DLD1 (cell line): Measurements from ENCODE around the gene TOP3B.

Source experiments
- in situ Hi-C: cut with HindIII; loops from 2 replicates; pipeline ENCODE4 v1.10.0; 2017; ENCODE audit warnings: low sequenced_read_pairs

Gene TOP3B

GRCh38 chr22:21947040-21948014, 35.3 kb downstream of the TOP3B start:
- in situ Hi-C loops: loop anchor here (25.0 kb wide), 3 partner anchors 90 to 235 kb away; no protein-coding TSS in a partner anchor

GRCh38 chr22:21946262-21946925, 36.2 kb downstream of the TOP3B start:
- in situ Hi-C loops: loop anchor here (25.0 kb wide), 3 partner anchors 91 to 234 kb away; no protein-coding TSS in a partner anchor

- in situ Hi-C loops: loop anchor here (25.0 kb wide), 3 partner anchors 92 to 233 kb away; no protein-coding TSS in a partner anchor
Observed at GRCh38 chr22:21945453-21946261, 36.9 kb downstream of the TOP3B start.

DNA sequence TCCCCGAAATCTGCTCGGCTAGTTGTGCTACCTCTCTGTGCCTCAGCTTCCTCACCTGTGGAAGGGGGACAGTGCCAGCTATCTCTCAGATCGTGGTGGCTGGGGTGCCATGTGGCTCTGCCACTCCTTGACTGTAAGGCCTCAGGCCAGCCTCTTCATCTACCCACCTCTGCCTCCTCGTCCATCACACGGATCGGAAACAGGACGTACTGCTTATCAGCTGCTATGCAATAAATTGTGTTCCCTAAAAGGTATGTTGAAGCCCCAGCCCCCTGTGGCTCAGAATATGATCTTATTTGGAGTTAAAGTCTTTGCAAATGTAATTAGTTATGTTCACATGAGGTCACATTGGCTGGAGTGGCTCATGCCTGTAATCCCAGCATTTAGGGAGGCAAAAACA, 37.7 kb downstream of the TOP3B start:
- in situ Hi-C loops: loop anchor here (25.0 kb wide), 3 partner anchors 92 to 233 kb away; no protein-coding TSS in a partner anchor

- in situ Hi-C loops: loop anchor here (25.0 kb wide), 3 partner anchors 93 to 232 kb away; no protein-coding TSS in a partner anchor
Observed at GRCh38 chr22:21943571-21944448, 38.8 kb downstream of the TOP3B start.

GRCh38 chr22:21942407-21943343, 39.9 kb downstream of the TOP3B start:
- in situ Hi-C loops: loop anchor here (25.0 kb wide), 3 partner anchors 95 to 230 kb away; no protein-coding TSS in a partner anchor

DNA sequence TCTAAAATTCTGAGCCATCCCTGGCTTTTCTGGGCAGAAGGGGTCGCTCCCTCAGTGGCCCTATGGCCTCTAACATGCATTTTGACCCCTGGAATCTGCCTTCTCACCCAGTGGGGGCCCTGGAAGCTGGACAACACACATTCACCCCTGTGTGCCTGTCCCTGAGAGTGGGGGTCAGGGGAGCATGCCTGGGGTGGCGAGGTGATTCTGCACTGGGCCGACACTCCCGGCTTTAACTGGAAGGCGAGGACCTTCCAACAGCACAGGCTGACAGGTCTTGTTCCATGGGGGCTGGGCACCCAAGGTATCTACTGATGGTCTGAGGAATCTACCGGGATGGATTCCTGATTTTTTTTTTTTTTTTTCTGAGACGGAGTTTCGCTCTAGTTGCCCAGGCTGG, 40.7 kb downstream of the TOP3B start:
- in situ Hi-C loops: loop anchor here (25.0 kb wide), 3 partner anchors 95 to 230 kb away; no protein-coding TSS in a partner anchor

DNA sequence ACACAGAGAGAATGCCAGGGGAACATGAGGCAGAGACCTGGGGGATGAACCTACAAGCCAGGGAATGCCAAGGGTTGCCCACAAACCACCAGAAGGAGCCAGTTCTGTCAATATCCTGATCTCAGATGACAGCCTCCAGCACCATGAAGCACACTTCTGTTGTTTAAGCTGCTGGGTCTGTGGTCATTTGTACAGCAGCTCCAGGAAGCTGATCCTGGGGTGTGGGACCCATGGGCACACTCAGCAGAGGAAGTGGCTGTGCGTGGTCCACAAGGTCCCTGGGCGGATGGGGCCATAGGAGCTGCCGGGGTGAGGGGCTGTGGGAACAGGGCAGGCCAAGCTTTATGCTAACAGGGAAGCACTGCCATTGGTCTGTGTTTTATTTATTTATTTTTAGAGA, 42.1 kb downstream of the TOP3B start:
- in situ Hi-C loops: loop anchor here (25.0 kb wide), 3 partner anchors 97 to 228 kb away; no protein-coding TSS in a partner anchor

DNA sequence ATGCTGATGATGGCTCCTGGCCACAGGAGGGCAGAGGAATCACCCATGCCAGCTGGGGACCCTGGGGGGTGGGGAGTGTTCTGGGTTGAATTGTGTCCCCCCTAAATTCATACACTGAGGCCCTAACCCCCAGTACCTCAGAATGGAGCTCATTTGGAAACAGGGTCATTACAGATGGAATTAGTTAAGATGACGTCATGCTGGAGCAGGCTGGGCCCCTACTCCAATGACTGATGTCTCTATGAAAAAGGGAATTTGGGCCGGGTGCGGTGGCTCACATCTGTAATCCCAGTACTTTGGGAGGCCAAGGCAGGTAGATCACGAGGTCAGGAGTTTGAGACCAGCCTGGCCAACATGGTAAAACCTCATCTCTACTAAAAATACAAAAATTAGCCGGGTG, 42.7 kb downstream of the TOP3B start:
- in situ Hi-C loops: loop anchor here (25.0 kb wide), 3 partner anchors 97 to 228 kb away; no protein-coding TSS in a partner anchor

GRCh38 chr22:21939461-21939913, 43.1 kb downstream of the TOP3B start:
- in situ Hi-C loops: loop anchor here (25.0 kb wide), 3 partner anchors 98 to 227 kb away; no protein-coding TSS in a partner anchor

DNA sequence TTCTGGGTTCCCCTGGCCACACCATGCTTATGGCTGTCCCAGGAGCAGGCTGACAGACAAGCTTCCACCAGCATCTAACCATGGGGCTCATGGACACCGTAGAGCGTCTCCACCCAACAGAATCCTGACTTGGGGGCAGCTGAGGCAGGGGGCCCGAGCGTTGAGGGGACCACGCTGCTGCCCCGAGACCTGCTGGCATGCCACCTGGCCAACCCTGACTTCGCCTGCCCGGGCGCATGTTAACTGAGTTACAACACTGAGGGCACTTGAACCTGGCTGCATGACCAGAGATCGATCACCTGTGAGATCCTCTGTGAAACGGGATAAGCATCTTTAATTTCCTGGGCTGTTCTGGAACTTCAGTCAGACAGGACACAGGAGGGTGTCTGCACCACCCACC, 43.7 kb downstream of the TOP3B start:
- in situ Hi-C loops: loop anchor here (25.0 kb wide), 3 partner anchors 98 to 227 kb away; no protein-coding TSS in a partner anchor

DNA sequence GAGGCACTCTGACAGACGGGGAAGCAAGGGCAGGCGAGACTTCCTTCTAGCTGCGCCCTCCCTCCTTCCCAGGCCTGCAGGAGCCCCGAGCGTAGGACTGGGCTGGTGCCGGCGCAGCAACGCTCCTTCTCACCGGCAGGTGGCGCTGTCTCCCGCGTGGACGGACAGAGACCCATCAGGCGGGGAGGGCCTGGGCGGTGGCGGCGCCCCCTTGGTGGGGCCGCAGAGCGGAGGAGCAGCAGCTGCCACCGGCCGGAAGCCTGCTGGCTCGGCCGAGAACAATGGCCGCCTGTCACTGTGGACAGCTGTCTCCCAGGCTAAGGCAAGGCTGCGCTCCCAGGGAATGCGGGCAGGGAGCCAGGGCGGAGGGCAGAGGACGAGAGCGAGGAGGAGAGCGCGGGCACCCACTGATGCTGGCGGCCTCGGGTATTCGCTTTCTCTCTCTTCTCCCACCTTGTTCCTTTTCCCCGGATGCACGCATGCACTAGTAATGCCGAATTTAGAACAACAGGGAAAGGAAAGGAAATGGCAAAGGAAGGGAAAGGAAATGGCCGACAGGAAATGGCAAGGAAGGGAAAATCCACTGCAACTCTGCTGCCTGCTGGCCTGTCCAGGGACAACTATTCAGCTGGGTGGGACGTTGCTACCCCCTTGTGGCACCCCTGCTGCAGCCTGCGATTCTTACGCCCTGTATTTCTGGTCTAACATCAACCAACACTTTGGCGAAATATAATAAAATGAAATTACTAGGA, 44.3 kb downstream of the TOP3B start:
- in situ Hi-C loops: loop anchor here (25.0 kb wide), 3 partner anchors 99 to 226 kb away; no protein-coding TSS in a partner anchor

DNA sequence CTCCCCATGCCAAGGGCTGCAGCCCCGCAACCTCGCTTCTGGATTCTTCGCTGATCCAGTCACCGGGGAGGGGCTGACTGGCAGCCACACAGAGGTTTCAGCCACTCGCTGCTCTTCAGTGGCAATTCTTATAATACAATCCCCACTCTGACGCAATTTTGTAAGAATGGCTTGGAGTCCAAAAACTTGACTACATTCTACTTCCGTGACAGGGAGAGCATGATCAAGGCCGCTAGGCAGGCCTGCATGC, 44.8 kb downstream of the TOP3B start:
- in situ Hi-C loops: loop anchor here (25.0 kb wide), 3 partner anchors 100 to 225 kb away; no protein-coding TSS in a partner anchor

GRCh38 chr22:21937041-21937820, 45.4 kb downstream of the TOP3B start:
- in situ Hi-C loops: loop anchor here (25.0 kb wide), 3 partner anchors 100 to 225 kb away; no protein-coding TSS in a partner anchor

- in situ Hi-C loops: loop anchor here (25.0 kb wide), 3 partner anchors 101 to 224 kb away; no protein-coding TSS in a partner anchor
Observed at GRCh38 chr22:21936151-21936775, 46.3 kb downstream of the TOP3B start.

DNA sequence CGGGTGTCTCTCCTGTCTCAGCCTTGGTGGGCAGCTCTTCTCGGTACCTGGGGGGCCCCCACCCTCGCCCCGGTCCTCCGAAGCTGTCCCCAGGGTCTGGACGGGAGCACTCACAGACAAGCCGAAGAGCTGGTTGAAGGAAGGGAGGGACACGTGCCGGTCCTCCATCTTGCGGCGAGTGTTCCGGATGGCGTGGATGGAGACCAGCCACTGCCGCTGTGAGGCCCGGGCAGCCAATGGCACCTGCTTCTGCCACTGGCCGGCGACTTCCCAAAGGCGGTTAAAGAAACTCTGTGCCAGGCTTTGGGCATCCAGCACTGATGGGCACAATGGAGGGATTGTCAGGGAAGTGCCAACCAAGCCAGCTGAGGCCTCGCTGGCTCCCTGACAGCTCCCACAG, 48.7 kb downstream of the TOP3B start:
- in situ Hi-C loops: loop anchor here (25.0 kb wide), 3 partner anchors 103 to 222 kb away; no protein-coding TSS in a partner anchor
